Measurements from ENCODE around the gene PCP2.

The PCP2 gene

DNA sequence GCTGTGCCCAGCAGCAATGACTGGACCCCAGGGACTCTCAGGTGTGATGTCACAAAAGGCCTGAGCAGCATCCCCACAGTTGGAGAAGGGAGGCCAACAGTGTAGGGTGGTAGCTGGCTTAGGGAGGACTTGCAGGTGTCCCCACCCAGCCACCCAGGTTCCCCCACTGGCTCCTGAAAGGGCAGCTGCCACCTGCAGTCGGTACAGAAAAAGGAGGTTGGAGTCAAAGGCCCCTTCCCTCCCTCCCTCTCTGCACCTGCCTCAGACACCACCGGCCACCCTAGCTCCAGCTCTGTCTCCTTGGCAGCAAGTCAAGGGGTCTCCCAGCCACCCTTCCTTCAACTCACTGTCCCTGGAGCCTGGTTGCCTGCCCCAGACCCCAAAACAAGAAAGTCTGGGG, at the start of gene PCP2:
Gene PCP2, minus strand, starts transcription at position 22 of the 400 bp plus-strand sequence. CDS start 262 bp downstream, outside the sequence.
- DNase-seq (ENCODE audit: low read depth in 2 of 2, low spot score in 1 of 2), result no peak

DNA sequence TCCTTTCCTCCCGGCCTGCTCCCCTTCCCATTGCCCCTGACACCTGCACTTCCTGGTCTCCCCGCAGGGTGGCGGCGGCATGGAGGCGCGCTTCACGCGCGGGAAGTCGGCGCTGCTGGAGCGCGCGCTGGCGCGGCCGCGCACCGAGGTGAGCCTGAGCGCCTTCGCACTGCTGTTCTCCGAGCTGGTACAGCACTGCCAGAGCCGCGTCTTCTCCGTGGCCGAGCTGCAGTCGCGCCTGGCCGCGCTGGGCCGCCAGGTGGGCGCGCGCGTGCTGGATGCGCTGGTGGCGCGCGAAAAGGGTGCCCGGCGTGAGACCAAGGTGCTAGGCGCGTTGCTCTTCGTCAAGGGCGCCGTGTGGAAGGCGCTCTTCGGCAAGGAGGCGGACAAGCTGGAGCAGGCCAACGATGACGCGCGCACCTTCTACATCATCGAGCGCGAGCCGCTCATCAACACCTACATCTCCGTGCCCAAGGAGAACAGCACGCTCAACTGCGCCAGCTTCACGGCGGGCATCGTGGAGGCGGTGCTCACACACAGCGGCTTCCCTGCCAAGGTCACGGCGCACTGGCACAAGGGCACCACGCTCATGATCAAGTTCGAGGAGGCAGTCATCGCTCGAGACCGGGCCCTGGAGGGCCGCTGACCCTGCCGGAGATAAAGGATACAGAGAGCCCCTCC, 48.8 kb upstream of the PCP2 start:
- DNase-seq (ENCODE audit: low read depth in 2 of 2, low spot score in 1 of 2), result no peak

DNA sequence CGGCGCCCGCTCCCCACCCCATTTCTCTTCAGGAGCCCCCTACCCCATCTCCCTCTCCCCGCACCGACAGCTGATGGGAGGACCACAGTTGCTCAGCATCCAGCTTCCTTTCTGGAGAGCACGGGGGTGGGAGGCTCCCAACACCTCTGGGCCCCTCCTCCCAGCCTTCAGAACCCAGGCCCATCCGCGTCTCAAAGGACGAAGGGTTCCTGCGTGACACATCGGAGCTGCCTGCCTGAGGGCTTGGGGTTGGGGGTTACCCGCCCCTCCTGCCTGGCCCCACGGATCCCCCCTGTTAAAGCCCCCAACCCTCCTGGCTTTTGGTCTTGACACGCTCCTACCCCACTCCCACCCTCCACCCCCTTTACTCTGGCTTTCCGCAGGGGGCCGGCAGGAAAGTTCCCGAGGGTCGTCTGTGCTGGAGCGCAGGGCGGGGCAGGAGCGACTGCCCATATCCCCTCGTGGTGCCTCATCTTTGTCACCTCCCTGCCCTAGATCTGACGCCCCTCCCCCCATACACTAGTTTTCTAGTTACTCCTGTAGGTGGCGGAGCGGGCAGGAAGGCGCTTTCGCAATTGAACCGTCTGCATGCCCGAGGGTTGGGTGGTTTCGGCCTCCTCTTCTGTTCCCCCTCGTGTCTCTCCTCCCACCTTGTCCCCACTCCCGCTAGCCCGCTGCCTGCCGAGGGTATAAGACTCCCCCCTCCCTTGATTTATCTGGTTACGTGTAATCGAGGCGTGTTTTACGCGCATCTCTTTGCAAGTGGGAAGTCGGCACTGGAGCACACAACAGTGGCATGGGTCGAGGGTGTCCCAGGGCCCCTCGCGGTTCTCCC, 48.0 kb upstream of the PCP2 start:
- peak; percentile 60 to 68 for DNase-seq (ENCODE audit: low read depth in 2 of 2, low spot score in 1 of 2)

DNA sequence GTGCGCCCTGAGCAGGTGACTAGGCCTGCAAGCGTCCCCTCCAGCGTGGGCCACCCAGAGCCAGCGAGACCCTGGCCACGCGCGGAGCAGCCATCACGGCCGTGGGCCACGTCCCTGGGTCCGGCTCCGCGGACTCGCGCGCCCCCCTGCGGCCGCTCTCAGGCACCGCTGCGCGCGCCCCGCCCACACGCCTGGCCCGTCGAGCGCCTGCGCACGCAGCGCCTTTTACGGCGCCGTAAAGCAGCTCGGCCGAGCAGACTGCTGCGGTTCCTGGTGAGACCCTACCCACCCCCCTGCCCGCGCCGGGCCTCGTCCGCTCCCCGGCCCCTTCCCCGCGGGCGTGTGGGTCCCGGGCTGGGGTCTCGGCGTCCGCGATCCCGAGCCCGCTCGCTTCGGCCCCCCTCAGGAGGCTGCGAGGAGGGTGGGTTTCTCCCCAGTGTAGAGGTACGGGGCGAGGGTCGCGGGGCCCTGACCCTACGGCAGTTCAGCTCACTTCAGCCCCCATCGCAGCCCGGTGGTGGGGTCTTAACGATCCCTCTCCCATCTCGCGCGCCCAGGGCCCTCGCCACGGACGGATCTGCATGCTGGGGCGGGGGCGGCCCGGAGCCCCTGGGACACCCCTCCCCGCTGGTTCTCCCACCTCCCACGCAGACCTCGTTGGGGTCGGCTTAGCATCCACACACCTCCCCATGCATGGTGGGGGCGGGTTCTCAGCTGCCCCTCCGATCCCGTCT, 47.3 kb upstream of the PCP2 start, which contains the start of gene TRAPPC5:
Gene TRAPPC5, plus strand, starts transcription at position 228 of the 734 bp plus-strand sequence. CDS start 1,421 bp downstream, outside the sequence.
- peak; percentile 56 to 71 for DNase-seq (ENCODE audit: low read depth in 2 of 2, low spot score in 1 of 2)

DNA sequence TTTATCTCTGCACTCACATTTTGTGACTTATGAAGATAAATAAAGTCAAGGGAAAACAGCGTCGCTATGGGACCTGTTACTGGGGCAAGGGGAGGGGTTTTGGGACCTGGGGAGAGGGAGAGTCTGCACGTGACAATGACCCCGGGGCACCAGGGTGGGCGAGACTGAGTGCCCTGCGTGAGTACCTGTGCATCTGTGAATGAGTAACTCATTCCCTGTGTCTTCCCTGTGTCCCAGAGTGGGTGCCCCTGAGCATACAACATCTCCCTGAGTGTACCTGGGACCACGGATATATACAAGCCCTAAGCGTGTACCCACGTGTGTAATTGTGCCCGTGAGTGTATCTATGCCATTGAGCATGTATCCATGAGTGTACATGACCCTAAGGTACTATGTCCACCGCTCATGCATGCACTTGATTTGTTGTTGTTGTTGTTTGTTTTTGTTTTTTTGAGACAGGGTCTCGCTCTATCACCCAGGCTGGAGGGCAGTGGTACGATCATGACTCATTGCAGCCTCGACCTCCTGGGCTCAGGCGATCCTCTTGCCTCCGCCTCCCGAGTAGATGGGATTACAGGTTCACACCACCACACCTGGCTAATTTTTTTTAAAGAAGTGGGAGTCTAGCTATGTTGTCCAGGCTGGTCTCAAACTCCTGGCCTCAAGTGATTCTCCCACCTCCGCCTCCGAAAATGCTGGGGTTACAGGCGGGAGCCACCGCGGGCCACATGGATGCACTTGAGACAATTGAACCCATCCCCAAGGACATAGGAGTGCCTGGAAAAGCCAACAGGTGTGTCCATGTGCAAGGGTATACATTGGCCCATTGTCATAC, 46.5 kb upstream of the PCP2 start:
- DNase-seq (ENCODE audit: low read depth in 2 of 2, low spot score in 1 of 2), result no peak

DNA sequence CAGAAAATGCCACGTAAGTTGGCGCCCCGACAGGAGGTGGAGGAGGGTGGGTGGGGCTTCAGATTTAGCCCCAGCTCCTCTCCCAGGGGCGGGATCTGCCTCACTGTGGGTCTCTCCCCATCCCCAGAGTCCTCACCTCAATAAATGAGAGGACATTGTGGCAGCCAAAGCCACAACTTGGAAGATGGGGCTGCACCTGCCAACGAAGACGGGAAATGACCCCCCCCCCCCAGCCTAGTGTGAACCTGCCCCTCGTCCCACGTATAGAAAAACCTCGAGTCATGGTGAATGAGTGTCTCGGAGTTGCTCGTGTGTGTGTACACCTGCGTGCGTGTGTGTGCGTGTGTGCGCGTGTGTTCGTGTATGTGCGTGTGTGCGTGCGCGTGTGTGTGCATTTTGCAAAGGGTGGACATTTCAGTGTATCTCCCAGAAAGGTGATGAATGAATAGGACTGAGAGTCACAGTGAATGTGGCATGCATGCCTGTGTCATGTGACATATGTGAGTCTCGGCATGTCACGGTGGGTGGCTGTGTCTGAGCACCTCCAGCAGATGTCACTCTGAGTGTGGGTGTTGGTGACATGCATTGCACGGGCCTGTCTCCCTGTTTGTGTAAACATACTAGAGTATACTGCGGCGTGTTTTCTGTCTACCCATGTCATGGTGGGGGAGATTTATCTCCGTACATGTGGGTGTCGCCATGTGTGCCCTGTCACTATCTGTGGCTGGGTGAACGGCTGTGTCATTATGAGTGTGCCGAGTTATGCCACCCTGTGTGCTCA, 45.6 kb upstream of the PCP2 start:
- DNase-seq (ENCODE audit: low read depth in 2 of 2, low spot score in 1 of 2), result peak in 1 of 2 donors; percentile 40

DNA sequence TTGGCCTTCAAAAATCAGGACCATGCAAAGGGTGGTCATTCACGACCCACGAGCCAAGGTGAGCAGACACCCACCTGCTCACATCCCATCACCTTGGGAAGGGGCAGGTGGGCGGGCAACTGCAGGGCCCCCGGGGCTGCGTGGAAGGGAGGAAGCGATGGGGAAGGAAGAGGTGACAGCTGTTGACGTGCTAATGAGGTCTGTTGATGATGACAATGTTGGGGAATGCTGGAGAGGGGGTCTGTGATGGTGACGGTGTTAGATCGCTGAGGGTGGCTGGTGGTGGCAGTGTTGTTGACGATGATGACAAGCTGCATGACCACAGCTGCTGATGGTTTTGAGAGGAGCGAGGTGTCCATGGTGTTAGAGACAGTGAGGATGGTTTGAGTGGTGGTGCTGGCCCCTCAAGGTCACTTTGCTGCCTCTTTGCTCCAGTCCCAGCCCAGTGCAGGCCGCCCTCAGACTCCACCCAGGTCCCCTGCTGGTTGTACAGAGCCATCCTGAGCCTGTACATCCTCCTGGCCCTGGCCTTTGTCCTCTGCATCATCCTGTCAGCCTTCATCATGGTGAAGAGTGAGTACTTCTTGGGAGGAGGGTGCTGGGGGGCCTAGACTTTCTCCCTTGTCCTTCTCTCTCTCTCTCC, 44.3 kb upstream of the PCP2 start:
- DNase-seq (ENCODE audit: low read depth in 2 of 2, low spot score in 1 of 2), result no peak

DNA sequence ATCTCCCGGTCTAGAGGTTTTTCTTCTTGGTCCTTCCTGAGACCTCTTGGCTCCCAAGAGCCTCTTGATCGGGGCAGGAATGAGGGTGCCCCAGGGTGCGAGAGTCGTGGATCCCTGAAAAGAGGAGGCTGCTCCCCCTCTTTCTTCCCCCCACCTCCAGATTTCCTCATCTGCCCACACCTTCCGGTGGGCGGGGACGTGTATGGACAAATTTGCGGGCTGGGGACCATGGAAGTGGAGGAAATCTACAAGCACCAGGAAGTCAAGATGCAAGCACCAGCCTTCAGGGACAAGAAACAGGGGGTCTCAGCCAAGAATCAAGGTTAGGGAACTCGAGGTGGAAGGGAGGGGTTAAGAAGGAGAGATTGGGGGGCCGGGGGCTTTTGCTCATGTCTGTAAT, 43.3 kb upstream of the PCP2 start, which contains the start of gene MCEMP1:
Gene MCEMP1, plus strand, starts transcription at position 237 of the 400 bp plus-strand sequence. Its CDS starts 31 bp downstream, at position 268.
- DNase-seq (ENCODE audit: low read depth in 2 of 2, low spot score in 1 of 2), result no peak

DNA sequence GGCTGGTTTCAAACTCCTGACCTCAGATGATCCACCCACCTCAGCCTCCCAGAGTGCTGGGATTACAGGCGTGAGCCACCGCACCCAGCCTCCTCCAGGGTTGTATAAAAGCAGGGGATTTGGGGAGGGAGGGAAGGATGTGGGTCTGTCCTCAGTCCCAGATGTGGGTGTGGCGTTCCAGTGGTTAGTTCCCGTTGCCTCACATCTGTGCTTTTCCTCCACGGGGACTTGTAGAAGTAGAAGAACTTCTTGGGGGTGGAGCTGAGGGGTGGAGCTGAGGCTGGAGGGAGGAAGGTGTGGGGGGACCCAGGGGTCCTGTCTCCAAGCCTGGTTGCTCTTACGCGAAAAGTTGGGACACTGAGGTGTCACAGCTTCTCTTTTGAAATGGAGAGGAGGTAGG, 42.9 kb upstream of the PCP2 start:
- no peak for DNase-seq (ENCODE audit: low read depth in 2 of 2, low spot score in 1 of 2)

DNA sequence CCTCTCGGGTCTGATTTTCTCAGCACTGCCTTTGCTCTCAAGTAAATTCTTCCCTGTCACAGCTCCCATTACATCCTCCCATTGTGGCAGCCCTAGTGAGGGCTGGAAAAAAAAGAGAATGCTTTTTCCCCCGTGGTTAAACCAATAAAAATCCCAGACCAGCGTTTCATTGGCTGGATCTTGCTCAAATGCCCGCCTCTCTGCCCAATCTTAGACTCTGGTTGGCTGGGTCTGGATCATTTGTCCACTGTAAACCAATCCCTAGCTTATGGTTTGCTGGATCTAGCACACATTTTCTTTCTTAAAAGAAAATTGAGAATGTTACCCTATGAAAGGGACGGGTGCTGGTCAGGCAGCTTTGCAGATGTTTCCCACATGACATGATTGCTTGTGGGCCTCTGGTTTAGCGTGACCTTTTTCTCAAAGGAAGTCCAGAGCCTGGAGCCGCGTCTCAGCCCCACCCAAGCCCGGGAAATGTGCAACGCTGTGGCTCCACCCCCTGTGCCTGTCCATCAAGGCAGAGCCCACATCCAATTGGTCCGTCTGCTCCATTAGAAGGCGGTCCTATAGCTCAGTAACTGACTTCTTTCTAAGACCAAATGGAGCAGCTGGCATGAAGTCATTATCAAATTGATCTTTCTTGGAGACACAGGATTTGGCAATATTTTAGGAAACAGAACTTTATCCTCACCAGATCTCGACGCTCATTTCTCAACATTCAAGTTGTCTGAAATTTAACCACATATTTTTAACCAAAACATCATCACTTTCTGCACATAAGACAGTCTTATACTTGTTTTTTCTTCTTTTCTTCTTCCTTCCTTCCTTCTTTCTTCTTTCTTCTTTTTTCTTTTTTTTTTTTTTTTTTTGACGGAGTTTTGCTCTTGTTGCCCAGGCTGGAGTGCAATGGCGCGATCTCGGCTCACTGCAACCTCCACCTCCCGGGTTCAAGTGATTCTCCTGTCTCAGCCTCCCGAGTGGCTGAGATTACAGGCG, 40.8 kb upstream of the PCP2 start:
- DNase-seq (ENCODE audit: low read depth in 2 of 2, low spot score in 1 of 2), result no peak

DNA sequence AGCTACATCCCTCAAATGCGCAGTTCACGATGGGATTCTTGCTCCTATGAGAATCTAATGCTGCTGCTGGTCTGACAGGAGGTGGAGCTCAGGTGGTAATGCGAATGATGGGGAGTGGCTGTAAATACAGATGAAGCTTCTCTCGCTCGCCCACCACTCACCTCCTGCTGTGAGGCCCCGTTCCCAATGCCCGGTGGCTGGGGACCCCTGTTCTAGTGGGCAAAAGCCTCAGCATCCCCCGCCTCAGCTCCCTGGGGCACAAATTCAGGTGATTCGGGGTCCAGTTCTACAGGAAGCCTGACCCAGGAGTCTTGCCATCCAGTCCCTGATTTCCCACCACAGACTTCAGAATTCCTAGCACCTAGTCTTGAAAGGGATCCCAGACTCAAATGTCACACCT, 39.0 kb upstream of the PCP2 start:
- no peak for DNase-seq (ENCODE audit: low read depth in 2 of 2, low spot score in 1 of 2)

DNA sequence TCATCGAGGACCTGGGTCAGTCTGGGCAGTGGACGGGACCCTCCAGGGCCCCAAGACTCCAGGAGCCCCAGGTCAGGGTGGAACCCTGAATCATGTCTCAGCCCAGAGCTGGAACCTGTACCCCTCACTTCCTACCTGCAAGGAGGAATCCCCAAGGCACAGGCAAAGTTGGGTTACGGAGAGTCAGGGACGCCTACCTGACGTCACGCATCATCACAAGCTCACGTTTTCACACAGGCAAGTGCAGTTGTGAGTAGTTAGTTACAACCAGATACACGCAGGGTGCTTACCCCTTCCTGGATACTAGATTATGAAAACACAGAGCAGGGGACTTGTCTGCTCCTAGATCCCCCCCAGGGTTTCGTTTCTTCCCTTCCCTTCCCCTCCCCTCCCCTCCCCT, 37.3 kb upstream of the PCP2 start:
- DNase-seq (ENCODE audit: low read depth in 2 of 2, low spot score in 1 of 2), result no peak

DNA sequence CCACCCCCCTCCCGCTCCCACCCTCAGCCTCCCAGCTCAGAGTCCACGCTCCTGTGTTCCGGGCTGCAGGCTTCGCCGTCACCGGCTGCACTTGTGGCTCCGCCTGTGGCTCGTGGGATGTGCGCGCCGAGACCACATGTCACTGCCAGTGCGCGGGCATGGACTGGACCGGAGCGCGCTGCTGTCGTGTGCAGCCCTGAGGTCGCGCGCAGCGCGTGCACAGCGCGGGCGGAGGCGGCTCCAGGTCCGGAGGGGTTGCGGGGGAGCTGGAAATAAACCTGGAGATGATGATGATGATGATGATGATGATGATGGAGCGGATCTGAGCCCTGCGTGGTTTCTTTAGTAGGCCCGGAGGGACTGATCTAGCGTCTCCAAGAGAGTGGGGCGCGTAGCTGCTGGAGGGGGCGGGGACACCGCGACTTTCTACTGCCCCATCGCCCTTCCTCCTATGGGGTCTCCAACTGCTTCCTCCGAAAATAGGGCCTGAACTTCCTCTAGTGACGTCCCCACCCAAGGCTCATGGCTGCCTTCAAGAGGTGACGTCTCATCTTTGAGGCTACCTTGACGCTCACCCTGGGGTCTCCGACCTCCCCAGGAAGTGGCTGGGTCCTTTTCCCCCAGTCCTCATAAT, 36.7 kb upstream of the PCP2 start:
- DNase-seq (ENCODE audit: low read depth in 2 of 2, low spot score in 1 of 2), result no peak

DNA sequence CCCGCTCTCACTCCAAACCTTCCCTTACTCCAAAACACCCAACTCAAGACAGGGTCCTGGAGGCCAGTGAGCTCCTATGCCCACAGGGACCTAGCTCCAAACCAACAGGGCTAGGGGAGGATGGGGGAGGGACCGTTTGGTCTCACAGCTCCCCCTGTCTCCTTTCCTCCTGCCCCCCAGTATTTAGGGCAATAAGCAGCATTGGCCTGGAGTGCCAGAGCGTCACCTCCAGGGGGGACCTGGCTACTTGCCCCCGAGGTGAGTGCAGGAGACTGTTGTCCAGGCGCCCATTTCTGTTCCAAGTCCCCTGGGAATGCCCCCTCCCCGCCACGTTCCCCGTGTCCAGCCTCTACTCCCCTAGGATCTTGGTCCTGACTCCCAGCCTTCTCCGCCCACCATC, 36.1 kb upstream of the PCP2 start:
- no peak for DNase-seq (ENCODE audit: low read depth in 2 of 2, low spot score in 1 of 2)

DNA sequence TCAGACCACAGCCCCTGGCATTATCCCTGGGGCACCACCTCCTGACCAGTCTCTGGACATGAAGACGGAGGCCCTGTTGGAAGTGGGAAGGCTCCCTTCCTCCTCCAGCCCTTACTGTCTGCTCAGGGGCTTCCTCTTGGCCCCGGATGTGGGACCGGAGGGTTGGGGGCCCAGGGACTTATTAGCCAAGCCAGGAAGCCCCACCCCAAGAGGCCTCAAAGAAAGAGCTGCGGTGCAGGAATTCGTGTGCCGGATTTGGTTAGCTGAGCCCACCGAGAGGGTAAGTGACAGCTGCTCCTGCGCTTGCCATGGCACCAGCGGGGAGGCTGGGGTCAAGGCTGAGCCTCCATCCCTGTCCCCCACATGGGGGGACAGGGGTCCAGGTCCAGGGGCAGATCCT, 35.3 kb upstream of the PCP2 start, which contains the start of gene RETN:
Gene RETN, plus strand, starts transcription at position 208 of the 400 bp plus-strand sequence. CDS start 278 bp downstream, outside the sequence.
- DNase-seq (ENCODE audit: low read depth in 2 of 2, low spot score in 1 of 2), result no peak

DNA sequence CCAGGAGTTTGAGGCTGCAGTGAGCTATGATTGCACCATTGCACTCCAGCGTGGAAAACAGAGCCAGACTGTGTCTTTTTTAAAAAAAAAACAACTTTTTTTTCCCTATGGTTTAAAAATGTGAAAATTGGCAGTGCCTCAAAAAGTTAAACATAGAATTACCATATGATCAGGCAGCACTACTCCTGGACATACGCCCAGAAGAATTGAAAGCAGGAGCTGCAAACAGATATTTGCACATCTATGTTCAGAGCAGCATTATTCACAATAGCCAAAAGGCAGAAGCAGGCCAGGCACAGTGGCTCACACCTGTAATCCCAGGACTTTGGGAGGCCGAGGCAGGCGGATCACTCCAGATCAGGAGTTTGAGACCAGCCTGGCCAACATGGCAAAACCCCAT, 31.6 kb upstream of the PCP2 start:
- no peak for DNase-seq (ENCODE audit: low read depth in 2 of 2, low spot score in 1 of 2)

DNA sequence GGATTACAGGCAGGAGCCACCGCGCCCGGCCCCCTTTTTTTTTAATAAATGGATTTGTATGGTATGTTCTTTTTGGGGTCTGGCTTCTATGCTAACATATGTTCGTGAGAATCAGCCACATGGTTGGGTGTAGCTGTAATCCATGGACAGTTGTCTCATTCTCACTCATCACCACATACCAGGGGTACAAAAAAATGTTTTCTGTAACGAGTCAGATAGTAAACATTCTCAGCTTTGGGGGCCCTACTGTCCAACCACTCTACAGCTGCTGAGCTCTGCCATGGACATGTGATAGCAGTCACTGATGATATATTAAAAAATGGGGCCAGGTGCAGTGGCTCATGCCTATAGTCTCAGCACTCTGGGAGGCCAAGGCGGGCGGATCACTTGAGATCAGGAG, 30.2 kb upstream of the PCP2 start:
- no peak for DNase-seq (ENCODE audit: low read depth in 2 of 2, low spot score in 1 of 2)

DNA sequence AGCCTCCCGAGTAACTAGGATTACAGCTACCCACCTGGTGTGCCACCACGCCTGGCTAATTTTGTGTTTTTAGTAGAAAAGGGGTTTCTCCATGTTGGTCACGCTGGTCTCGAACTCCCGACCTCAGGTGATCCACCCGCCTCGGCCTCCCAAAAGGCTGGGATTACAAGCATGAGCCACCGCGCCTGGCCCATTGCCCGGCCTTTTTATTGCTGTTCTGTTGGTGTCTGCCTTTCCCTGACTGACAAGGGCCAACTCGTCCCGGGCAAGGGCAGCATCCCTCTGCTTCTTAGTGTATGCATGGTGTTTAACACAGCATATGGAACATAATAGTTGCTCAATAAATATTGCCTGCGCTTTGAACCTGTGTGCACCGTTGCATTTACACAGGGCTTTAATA, 29.1 kb upstream of the PCP2 start:
- DNase-seq (ENCODE audit: low read depth in 2 of 2, low spot score in 1 of 2), result no peak
